IMR-90 (cell line): ENCODE data around the gene CLEC16A. TPM values are rescaled to one million over a fixed set of nuclear protein-coding genes. Genes with fewer than 3 reads are reported as not detected.

Experiments
- ATAC-seq: fragments of 200-7000 bp; cut with Tn5 transposase; 2 replicates; pipeline ENCODE4 v1.9.1; 2020; ENCODE audit warnings: low read depth, mild to moderate bottlenecking, moderate library complexity
- BruUV-seq: library from RNA; stranded (reverse); fragments of 400-500 nt; replicated peaks from 2 replicates; lab custom pipeline; 2021; lab: Mats Ljungman, UMichigan
- CTCF ChIA-PET: fragments of 300-600 bp; formaldehyde crosslinking; extraction: SDS; loops from one replicate; lab custom pipeline; 2021; ENCODE audit warnings: antibody characterized with exemption; lab: Yijun Ruan, JAX
- POLR2A ChIA-PET: fragments of 300-600 bp; sonication (Branson Sonifier 250); formaldehyde crosslinking; loops from one replicate; lab custom pipeline; 2022; ENCODE audit warnings: antibody characterized with exemption; ENCODE audit not compliant: unreplicated experiment; lab: Charles Lee
- DNase-seq: peaks from one replicate; pipeline ENCODE4 v3.0.0; 2013
- H2AFZ ChIP-seq: replicated peaks from 2 replicates; pipeline ENCODE3; 2013; ENCODE audit warnings: low read length, mild to moderate bottlenecking; ENCODE audit not compliant: poor library complexity
- H2AK5ac ChIP-seq: 2 replicates; pipeline ENCODE4 v1.6.1; 2013; ENCODE audit warnings: low read depth, low read length, inconsistent platforms
- H2AK9ac ChIP-seq: replicated peaks from 2 replicates; pipeline ENCODE3; 2013; ENCODE audit warnings: mild to moderate bottlenecking, low read depth, low read length, moderate library complexity; ENCODE audit not compliant: poor library complexity
- H2BK120ac ChIP-seq: 2 replicates; pipeline ENCODE4 v1.6.1; 2013; ENCODE audit warnings: low read depth, low read length, inconsistent platforms
- H2BK15ac ChIP-seq: 3 replicates; pipeline ENCODE4 v1.6.1; 2013; ENCODE audit warnings: low read depth, low read length, inconsistent platforms
- H2BK20ac ChIP-seq: 2 replicates; pipeline ENCODE4 v1.6.1; 2013; ENCODE audit warnings: low read depth, mild to moderate bottlenecking, inconsistent platforms, low read length, moderate library complexity
- H2BK5ac ChIP-seq: 2 replicates; pipeline ENCODE4 v1.6.1; 2013; ENCODE audit warnings: mild to moderate bottlenecking, low read depth, low read length, inconsistent platforms; ENCODE audit not compliant: poor library complexity, severe bottlenecking
- H3K14ac ChIP-seq: replicated peaks from 2 replicates; pipeline ENCODE4 v1.6.1; 2013; ENCODE audit warnings: low read depth, low read length, inconsistent platforms
- H3K18ac ChIP-seq: 2 replicates; pipeline ENCODE4 v1.6.1; 2013; ENCODE audit warnings: low read depth, low read length, control low read depth
- H3K23ac ChIP-seq: 2 replicates; pipeline ENCODE4 v1.6.1; 2013; ENCODE audit warnings: low read depth, low read length, inconsistent platforms
- H3K27ac ChIP-seq: 2 replicates; pipeline ENCODE4 v1.5.1; 2013; ENCODE audit warnings: mild to moderate bottlenecking, control low read depth, low read length; ENCODE audit not compliant: insufficient read depth
- H3K27me3 ChIP-seq: 2 replicates; pipeline ENCODE4 v1.6.1; 2013; ENCODE audit warnings: low read length; ENCODE audit not compliant: control insufficient read depth, insufficient read depth
- H3K36me3 ChIP-seq: 2 replicates; pipeline ENCODE4 v1.6.1; 2013; ENCODE audit warnings: low read length, mixed read lengths; ENCODE audit not compliant: control insufficient read depth, insufficient read depth
- H3K4ac ChIP-seq: 2 replicates; pipeline ENCODE4 v1.6.1; 2013; ENCODE audit warnings: low read depth, low read length, inconsistent platforms
- H3K4me1 ChIP-seq: 2 replicates; pipeline ENCODE4 v1.6.1; 2013; ENCODE audit warnings: low read length, mixed read lengths; ENCODE audit not compliant: control insufficient read depth, insufficient read depth
- H3K4me2 ChIP-seq: 2 replicates; pipeline ENCODE4 v1.6.1; 2013; ENCODE audit warnings: low read depth, mild to moderate bottlenecking, control low read depth, low read length, moderate library complexity
- H3K4me3 ChIP-seq: 2 replicates; pipeline ENCODE4 v1.5.1; 2013; ENCODE audit warnings: low read depth, mild to moderate bottlenecking, control low read depth, low read length, moderate library complexity; ENCODE audit not compliant: insufficient read depth
- H3K56ac ChIP-seq: 2 replicates; pipeline ENCODE4 v1.6.1; 2013; ENCODE audit warnings: low read length, inconsistent platforms; ENCODE audit not compliant: insufficient read depth; ENCODE audit errors: extremely low read depth
- H3K79me1 ChIP-seq, 2 experiments: 2 replicates each; pipeline ENCODE4 v1.6.1; 2013; ENCODE audit warnings: low read length in 2 of 2, inconsistent platforms in 1 of 2, low read depth in 1 of 2
- H3K9ac ChIP-seq: 2 replicates; pipeline ENCODE4 v1.6.1; 2013; ENCODE audit warnings: low read depth, low read length, control low read depth
- H3K9me1 ChIP-seq: 2 replicates; pipeline ENCODE4 v1.6.1; 2013; ENCODE audit warnings: low read length, inconsistent platforms; ENCODE audit not compliant: insufficient read depth
- H3K9me3 ChIP-seq: 2 replicates; pipeline ENCODE4 v1.6.1; 2013; ENCODE audit warnings: low read length; ENCODE audit not compliant: control insufficient read depth, insufficient read depth
- H4K20me1 ChIP-seq: 2 replicates; pipeline ENCODE4 v1.6.1; 2013; ENCODE audit warnings: low read length, inconsistent platforms; ENCODE audit not compliant: insufficient read depth
- H4K5ac ChIP-seq: 2 replicates; pipeline ENCODE4 v1.6.1; 2013; ENCODE audit warnings: mild to moderate bottlenecking, low read depth, low read length, control low read depth
- H4K8ac ChIP-seq, 2 experiments: 2 replicates each; pipeline ENCODE4 v1.6.1; 2013; ENCODE audit warnings: low read depth in 2 of 2, low read length in 2 of 2, control low read depth in 1 of 2, inconsistent platforms in 1 of 2
- H4K91ac ChIP-seq: 2 replicates; pipeline ENCODE4 v1.6.1; 2013; ENCODE audit warnings: low read depth, low read length, inconsistent platforms; ENCODE audit not compliant: insufficient read depth
- MAZ ChIP-seq: IDR thresholded peaks from 2 replicates; pipeline ENCODE4 v1.6.1; 2012; ENCODE audit warnings: low read depth, mild to moderate bottlenecking, low read length, improper control_type of control experiment, moderate library complexity, borderline replicate concordance
- MXI1 ChIP-seq: IDR thresholded peaks from 2 replicates; pipeline ENCODE4 v1.6.1; 2012; ENCODE audit warnings: low read depth, mild to moderate bottlenecking, low read length, moderate library complexity, borderline replicate concordance
- POLR2A ChIP-seq: IDR thresholded peaks from 2 replicates; pipeline ENCODE4 v1.6.1; 2012; ENCODE audit warnings: mild to moderate bottlenecking, low read depth, low read length
- RAD21 ChIP-seq: IDR thresholded peaks from 2 replicates; pipeline ENCODE4 v1.6.1; 2012; ENCODE audit warnings: low read length, improper control_type of control experiment
- RCOR1 ChIP-seq: IDR thresholded peaks from 2 replicates; pipeline ENCODE4 v1.6.1; 2012; ENCODE audit warnings: mild to moderate bottlenecking, low read length, improper control_type of control experiment; ENCODE audit not compliant: insufficient replicate concordance
- RFX5 ChIP-seq: IDR thresholded peaks from 2 replicates; pipeline ENCODE4 v1.8.0; 2012; ENCODE audit warnings: low read depth, mild to moderate bottlenecking, low read length, moderate library complexity
- WGBS, 2 experiments: methylation state at CpG; one replicate each; pipeline versions ENCODE4 v1.1.5 to v1.1.7; 2013; ENCODE audit warnings: missing lambda C conversion rate in 2 of 2; ENCODE audit not compliant: insufficient read length in 1 of 2; ENCODE audit errors: extremely low coverage in 2 of 2; 5-methylcytosine and 5-hydroxymethylcytosine counted together
- dilution Hi-C: fragments of 300-500 bp; cut with HindIII; formaldehyde crosslinking; loops from one replicate; pipeline ENCODE4 v1.14.3; 2018; ENCODE audit warnings: low sequenced_read_pairs; ENCODE audit not compliant: unreplicated experiment
- in situ Hi-C: fragments of 300-500 bp; cut with MboI; formaldehyde crosslinking; loops from 3 replicates; pipeline ENCODE4 v1.14.3; 2019; ENCODE audit warnings: low sequenced_read_pairs, inconsistent platforms, mixed read lengths
- intact Hi-C: fragments of 100-400 bp; cut with micrococcal nuclease; formaldehyde crosslinking; loops from 2 replicates; pipeline ENCODE4 v1.10.0; 2022
- polyA plus RNA-seq, 3 experiments: library from polyadenylated mRNA; depleted of rRNA; stranded (reverse); fragments of >200 nt; gene quantifications; 2 replicates each; pipeline ENCODE4 v1.2.3, GENCODE V29; 2012; ENCODE audit warnings: low replicate concordance in 1 of 3
- total RNA-seq: library from RNA; depleted of rRNA; stranded (reverse); fragments of >200 nt; gene quantifications from 2 replicates; pipeline ENCODE4 v1.2.3, GENCODE V29; 2012
- TF ChIP-seq, protein P1 (sequence below): fragments of 150-350 bp; IDR thresholded peaks from 2 replicates; pipeline ENCODE4 v1.6.1; 2016; ENCODE audit warnings: low read depth, mild to moderate bottlenecking, low read length, moderate library complexity, borderline replicate concordance

Gene CLEC16A
- total and polyA plus RNA-seq, 2 of the 4 experiments (the other 2 are of a cell fraction): 15.9 to 16.5 TPM

DNA sequence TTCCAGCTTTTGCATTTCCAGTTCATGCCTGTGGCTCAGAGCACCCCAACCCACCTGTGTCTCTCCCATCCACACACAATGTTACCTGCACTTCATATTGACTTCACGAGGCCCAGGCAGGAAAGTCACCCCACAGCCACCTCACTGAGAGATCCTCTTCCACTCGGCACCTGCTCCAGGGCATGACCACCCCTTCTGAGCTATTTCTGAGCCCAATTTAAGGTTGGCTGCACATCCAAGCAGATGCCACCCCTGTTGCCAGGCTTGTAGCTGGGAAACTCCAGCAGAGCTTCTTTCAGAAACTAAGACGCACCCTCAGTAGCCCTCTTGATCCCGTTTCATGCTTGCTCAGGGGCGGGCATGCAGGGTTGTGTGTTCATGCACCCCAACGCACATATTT, 223.2 kb downstream of the CLEC16A start:
- no peaks in the 10 kb centered on the region for H4K20me1 ChIP-seq
- in situ Hi-C loops: no loop called here

More for the DNA sequence above, 223.2 kb downstream of the CLEC16A start:
- H3K27me3 ChIP-seq: no peaks in the 10 kb centered on the region
- 93% methylated on average over 5 of the region's 6 CpGs; no CpG with 5 or more reads in 1 of the 2 experiments for WGBS, 2 experiments
- dilution Hi-C loops (no loop called here), intact Hi-C loops (no loop called here)
- H3K18ac ChIP-seq: no peak overlapping the region
- no peak overlapping the region for H2BK15ac ChIP-seq
- H3K4ac ChIP-seq: no peak overlapping the region
- no peak overlapping the region for H3K14ac ChIP-seq
- no peak for ATAC-seq
- no peak overlapping the region for H3K27ac ChIP-seq
- no peak overlapping the region for H4K91ac ChIP-seq
- no peak overlapping the region for H4K5ac ChIP-seq
- H3K79me1 ChIP-seq: peaks cover 0 to 7% of the 10 kb centered on the region in 2 experiments; a peak in 1 of 4 replicates
- POLR2A ChIA-PET: no interaction called here
- BruUV-seq: no TSS peak
- no peak overlapping the region for H3K4me3 ChIP-seq
- no peak overlapping the region for H2AK9ac ChIP-seq
- no peak for DNase-seq
- H4K8ac ChIP-seq: no peak overlapping the region
- H2BK5ac ChIP-seq: no peak overlapping the region
- no peak overlapping the region for H2AK5ac ChIP-seq
- H2BK20ac ChIP-seq: no peak overlapping the region
- no peak overlapping the region for H3K9ac ChIP-seq
- no peak overlapping the region for H3K4me2 ChIP-seq
- peaks cover 14% of the 10 kb centered on the region for H3K9me1 ChIP-seq
- H3K36me3 ChIP-seq: peaks cover 14% of the 10 kb centered on the region
- CTCF ChIA-PET: no interaction called here
- no peak for TF ChIP-seq MAZ
- TF ChIP-seq RCOR1: no peak
- TF ChIP-seq RAD21: no peak
- TF ChIP-seq MXI1: no peak
- TF ChIP-seq RFX5: no peak
- TF ChIP-seq, protein P1, sequence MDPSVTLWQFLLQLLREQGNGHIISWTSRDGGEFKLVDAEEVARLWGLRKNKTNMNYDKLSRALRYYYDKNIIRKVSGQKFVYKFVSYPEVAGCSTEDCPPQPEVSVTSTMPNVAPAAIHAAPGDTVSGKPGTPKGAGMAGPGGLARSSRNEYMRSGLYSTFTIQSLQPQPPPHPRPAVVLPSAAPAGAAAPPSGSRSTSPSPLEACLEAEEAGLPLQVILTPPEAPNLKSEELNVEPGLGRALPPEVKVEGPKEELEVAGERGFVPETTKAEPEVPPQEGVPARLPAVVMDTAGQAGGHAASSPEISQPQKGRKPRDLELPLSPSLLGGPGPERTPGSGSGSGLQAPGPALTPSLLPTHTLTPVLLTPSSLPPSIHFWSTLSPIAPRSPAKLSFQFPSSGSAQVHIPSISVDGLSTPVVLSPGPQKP: no peak
- TF ChIP-seq POLR2A: no peak
- no peak overlapping the region for H2BK120ac ChIP-seq
- H3K4me1 ChIP-seq: peaks cover 12% of the 10 kb centered on the region
- H3K56ac ChIP-seq: no peak overlapping the region
- H3K9me3 ChIP-seq: no peaks in the 10 kb centered on the region
- H2AFZ ChIP-seq: no peak overlapping the region
- H3K23ac ChIP-seq: no peak overlapping the region
